H1 (cell line): Measurements from ENCODE around the gene TRIAP1. TPM values are rescaled to one million over a fixed set of nuclear protein-coding genes. Genes with fewer than 3 reads are reported as not detected.
A peak's percentile ranks its signal among the peaks of the same experiment; 100 is the strongest.

Source experiments
- CTCF ChIA-PET: fragments of 300-600 bp; sonication (Branson Sonifier 250); formaldehyde crosslinking; loops from one replicate; lab custom pipeline; 2021; ENCODE audit not compliant: partially characterized antibody; lab: Charles Lee
- POLR2A ChIA-PET: fragments of 300-600 bp; sonication (Branson Sonifier 250); formaldehyde crosslinking; loops from one replicate; lab custom pipeline; 2021; ENCODE audit warnings: inconsistent platforms; ENCODE audit not compliant: partially characterized antibody; lab: Charles Lee
- DNase-seq, 2 experiments: peaks; one replicate each; pipeline versions ENCODE4 v3.0.0 to v3.0.0-alpha.2; 2010 to 2022; ENCODE audit warnings: low spot score in 2 of 2, low read depth in 1 of 2, mixed read lengths in 1 of 2
- FAIRE-seq: peaks from 2 replicates; lab custom pipeline; 2011; peaks lifted over from hg19 to GRCh38; lab: Jason Lieb, UNC
- H2AFZ ChIP-seq: 2 replicates; pipeline ENCODE4 v1.8.1; 2012; ENCODE audit warnings: low read length, inconsistent platforms
- H2AK5ac ChIP-seq: 2 replicates; pipeline ENCODE4 v1.6.1; 2013; ENCODE audit warnings: low read depth, low read length
- H2BK120ac ChIP-seq: replicated peaks from 2 replicates; pipeline ENCODE3; 2013; ENCODE audit warnings: low read depth, low read length, inconsistent platforms
- H2BK12ac ChIP-seq: 2 replicates; pipeline ENCODE4 v1.6.1; 2013; ENCODE audit warnings: low read depth, low read length
- H2BK15ac ChIP-seq: 2 replicates; pipeline ENCODE4 v1.6.1; 2013; ENCODE audit warnings: low read length
- H2BK20ac ChIP-seq: 2 replicates; pipeline ENCODE4 v1.6.1; 2013; ENCODE audit warnings: low read length
- H2BK5ac ChIP-seq: 2 replicates; pipeline ENCODE4 v1.6.1; 2013; ENCODE audit warnings: low read depth, low read length
- H3K14ac ChIP-seq: 2 replicates; pipeline ENCODE4 v1.6.1; 2013; ENCODE audit warnings: inconsistent platforms; ENCODE audit not compliant: insufficient read length
- H3K18ac ChIP-seq: 2 replicates; pipeline ENCODE4 v1.6.1; 2013; ENCODE audit warnings: low read length; ENCODE audit errors: extremely low read depth
- H3K23ac ChIP-seq: 2 replicates; pipeline ENCODE4 v1.6.1; 2013; ENCODE audit warnings: inconsistent platforms; ENCODE audit not compliant: insufficient read length
- H3K23me2 ChIP-seq: 2 replicates; pipeline ENCODE4 v1.6.1; 2013; ENCODE audit warnings: low read depth, low read length
- H3K27ac ChIP-seq: 2 replicates; pipeline ENCODE4 v1.6.1; 2011; ENCODE audit warnings: low read depth, low read length, inconsistent platforms
- H3K27me3 ChIP-seq, 4 experiments: replicated peaks in 1 of 4; 1 replicate in 1 of 4; 2 replicates in 3 of 4; pipeline versions ENCODE4 v1.6.1 to v1.8.1; 2011 to 2013; ENCODE audit warnings: low read length in 3 of 4, mild to moderate bottlenecking in 3 of 4, inconsistent platforms in 2 of 4, mixed read lengths in 2 of 4, moderate library complexity in 1 of 4; ENCODE audit not compliant: control insufficient read depth in 3 of 4, insufficient read depth in 3 of 4; ENCODE audit errors: extremely low read depth in 1 of 4
- H3K36me3 ChIP-seq, 4 experiments: 2 replicates each; pipeline versions ENCODE4 v1.6.1 to v1.8.1; 2011 to 2013; ENCODE audit warnings: mild to moderate bottlenecking in 4 of 4, low read length in 3 of 4, moderate library complexity in 2 of 4, control low read depth in 1 of 4, inconsistent platforms in 1 of 4; ENCODE audit not compliant: insufficient read depth in 4 of 4, control insufficient read depth in 2 of 4
- H3K4ac ChIP-seq: replicated peaks from 2 replicates; pipeline ENCODE3; 2013; ENCODE audit warnings: low read length, low read depth, mixed read lengths, inconsistent platforms; ENCODE audit not compliant: insufficient read length
- H3K4me1 ChIP-seq, 4 experiments: replicated peaks in 1 of 4; 1 replicate in 1 of 4; 2 replicates in 3 of 4; pipeline versions ENCODE4 v1.6.1 to v1.8.1; 2011 to 2013; ENCODE audit warnings: low read length in 3 of 4, inconsistent platforms in 2 of 4, mixed read lengths in 1 of 4; ENCODE audit not compliant: insufficient read depth in 4 of 4, control insufficient read depth in 3 of 4
- H3K4me2 ChIP-seq, 2 experiments: 2 replicates each; pipeline versions ENCODE4 v1.6.1 to v1.8.1; 2011 to 2013; ENCODE audit warnings: low read depth in 2 of 2, low read length in 2 of 2, control low read depth in 1 of 2, inconsistent platforms in 1 of 2, mild to moderate bottlenecking in 1 of 2; ENCODE audit not compliant: insufficient read depth in 1 of 2
- H3K4me3 ChIP-seq, 4 experiments: fragments of 200-600, 300-600 bp in 1 of 4; sonication (generic), shearing (Covaris generic), sonication (Bioruptor Twin) in 1 of 4; 2 replicates each; pipeline versions ENCODE4 v1.5.1 to v1.8.1; 2011 to 2016; ENCODE audit warnings: low read length in 4 of 4, low read depth in 3 of 4, control low read depth in 2 of 4, inconsistent platforms in 2 of 4, mild to moderate bottlenecking in 2 of 4, mixed read lengths in 1 of 4, moderate library complexity in 1 of 4; ENCODE audit not compliant: insufficient read depth in 2 of 4; ENCODE audit errors: extremely low read depth in 1 of 4
- H3K56ac ChIP-seq: replicated peaks from 2 replicates; pipeline ENCODE3; 2013; ENCODE audit warnings: low read depth, mild to moderate bottlenecking, mixed read lengths, low read length, inconsistent platforms; ENCODE audit not compliant: insufficient read length
- H3K79me1 ChIP-seq: 2 replicates; pipeline ENCODE4 v1.6.1; 2013; ENCODE audit warnings: low read depth, low read length, control low read depth
- H3K79me2 ChIP-seq, 2 experiments: 2 replicates each; pipeline versions ENCODE4 v1.6.1 to v1.8.1; 2012 to 2013; ENCODE audit warnings: low read length in 2 of 2, mild to moderate bottlenecking in 2 of 2, inconsistent platforms in 1 of 2; ENCODE audit not compliant: insufficient read depth in 2 of 2, control insufficient read depth in 1 of 2
- H3K9ac ChIP-seq, 4 experiments: replicated peaks in 1 of 4; 1 replicate in 1 of 4; 2 replicates in 3 of 4; pipeline versions ENCODE4 v1.6.1 to v1.8.1; 2011 to 2013; ENCODE audit warnings: low read depth in 3 of 4, low read length in 3 of 4, control low read depth in 2 of 4, mild to moderate bottlenecking in 2 of 4, moderate library complexity in 2 of 4, inconsistent platforms in 1 of 4; ENCODE audit errors: extremely low read depth in 1 of 4
- H3K9me3 ChIP-seq, 2 experiments: 2 replicates each; pipeline versions ENCODE4 v1.6.1 to v1.8.1; 2012 to 2013; ENCODE audit warnings: mild to moderate bottlenecking in 2 of 2, moderate library complexity in 2 of 2, control low read depth in 1 of 2, inconsistent platforms in 1 of 2, low read depth in 1 of 2, low read length in 1 of 2, mixed read lengths in 1 of 2; ENCODE audit not compliant: insufficient read depth in 2 of 2
- H4K20me1 ChIP-seq, 2 experiments: replicated peaks in 1 of 2; 2 replicates each; pipeline versions ENCODE3 to v1.8.1; 2011 to 2013; ENCODE audit warnings: inconsistent platforms in 2 of 2, low read length in 2 of 2, mild to moderate bottlenecking in 1 of 2; ENCODE audit not compliant: insufficient read depth in 2 of 2, control insufficient read depth in 1 of 2
- H4K5ac ChIP-seq: 2 replicates; pipeline ENCODE4 v1.6.1; 2013; ENCODE audit warnings: low read length, low read depth, mixed read lengths, inconsistent platforms; ENCODE audit not compliant: insufficient read length
- H4K8ac ChIP-seq: 2 replicates; pipeline ENCODE4 v1.8.0; 2013; ENCODE audit warnings: mild to moderate bottlenecking, moderate library complexity, low read length, inconsistent platforms; ENCODE audit not compliant: insufficient read depth; ENCODE audit errors: extremely low read depth
- H4K91ac ChIP-seq: replicated peaks from 2 replicates; pipeline ENCODE3; 2013; ENCODE audit warnings: low read length, mixed read lengths, inconsistent platforms; ENCODE audit not compliant: insufficient read length
- CEBPB ChIP-seq: IDR thresholded peaks from 2 replicates; pipeline ENCODE4 v1.6.1; 2012; ENCODE audit warnings: low read depth, low read length
- CHD1 ChIP-seq: IDR thresholded peaks from 2 replicates; pipeline ENCODE4 v1.6.1; 2012; ENCODE audit warnings: low read depth, low read length, improper control_type of control experiment
- SAP30 ChIP-seq: fragments of 300-600 bp; sonication (generic); IDR thresholded peaks from 2 replicates; pipeline ENCODE4 v1.7.1; 2012; ENCODE audit warnings: low read length, moderate library complexity, mild to moderate bottlenecking, inconsistent platforms; ENCODE audit not compliant: insufficient read depth, insufficient replicate concordance
- WGBS, 2 experiments: shearing (Covaris generic) in 1 of 2; methylation state at CpG; one replicate each; pipeline versions ENCODE4 v1.1.6 to v1.1.7; 2013 to 2015; ENCODE audit warnings: low lambda C conversion rate in 2 of 2, mixed read lengths in 2 of 2, inconsistent platforms in 1 of 2, low coverage in 1 of 2, missing lambda C conversion rate in 1 of 2; ENCODE audit not compliant: insufficient replicate concordance in 2 of 2, insufficient coverage in 1 of 2, insufficient read length in 1 of 2; ENCODE audit errors: extremely low coverage in 1 of 2, missing lambda C conversion rate in 1 of 2; 5-methylcytosine and 5-hydroxymethylcytosine counted together
- polyA plus RNA-seq, 7 experiments: library from polyadenylated mRNA; depleted of rRNA in 3 of 7; stranded (reverse) in 5 of 7; unstranded in 2 of 7; fragments of >200 nt in 5 of 7; fragments of 200-250 nt in 2 of 7; gene quantifications; 1 replicate in 5 of 7; 2 replicates in 1 of 7; 4 replicates in 1 of 7; pipeline versions ENCODE4 v1.2.1 to v1.2.3, GENCODE V29; 2011 to 2013; ENCODE audit warnings: missing spikeins in 2 of 7, mixed read lengths in 2 of 7
- total RNA-seq: library from RNA; stranded (reverse); fragmentation: NEBNext Ultra II Directional; extraction: Animal tissue kit (Norgen Biotek cat#: 25700); gene quantifications from 2 replicates; pipeline ENCODE4 v1.2.1, GENCODE V29; 2021

TRIAP1 gene
- total and polyA plus RNA-seq, 2 of the 8 experiments (the other 6 are each of a cell fraction or from before 2014, with no cell fraction given), result 42.0 to 63.4 TPM

- H3K79me2 ChIP-seq, result peaks cover 17 to 64% of the 10 kb centered on the region in 2 experiments
- WGBS, 2 experiments, result 96% methylated on average over 2 of the region's 2 CpGs; no CpG with 5 or more reads in 1 of the 2 experiments
- no peak overlapping the region for H2BK15ac ChIP-seq
- H3K18ac ChIP-seq, result no peak overlapping the region
- peaks cover 7% of the 10 kb centered on the region; the same call in 1 of the 2 replicates for H3K23me2 ChIP-seq
- H3K9me3 ChIP-seq, result no peaks in the 10 kb centered on the region
- H2BK20ac ChIP-seq, result no peak overlapping the region
- no peak overlapping the region for H3K14ac ChIP-seq
- H2BK120ac ChIP-seq, result no peak overlapping the region
- H3K56ac ChIP-seq, result no peak overlapping the region
- no peak overlapping the region for H3K9ac ChIP-seq
- CTCF ChIA-PET, result interaction anchor here (0.6 to 8.2 kb wide), 9 partner anchors 9 to 144 kb away, joined by 3 to 81 read pairs (median 6); no protein-coding TSS in a partner anchor
- POLR2A ChIA-PET, result interaction anchor here (0.7 to 19.6 kb wide), 15 partner anchors 8 to 1244 kb away, joined by 3 to 365 read pairs (median 4); partner anchors contain the start of genes DYNLL1, RPLP0 and SRSF9
- no peak overlapping the region for H4K91ac ChIP-seq
- no peak overlapping the region for H3K23ac ChIP-seq
- peaks cover 7 to 39% (median 19%) of the 10 kb centered on the region in 4 experiments; a peak in 7 of 8 replicates for H3K36me3 ChIP-seq
- no peaks in the 10 kb centered on the region for H3K27me3 ChIP-seq
- H3K4me3 ChIP-seq, result peak overlapping the region in 1 of 4 experiments; percentile 97; a peak in 4 of 8 replicates
- H3K27ac ChIP-seq, result no peak overlapping the region
- DNase-seq, result no peak
- no peak overlapping the region for H2AFZ ChIP-seq
- H3K4me2 ChIP-seq, result peak overlapping the region; percentile 76 to 79; a peak in 1 of 4 replicates
- H2BK5ac ChIP-seq, result no peak overlapping the region
- no peak overlapping the region for H3K4ac ChIP-seq
- no peak overlapping the region for H4K5ac ChIP-seq
- no peak overlapping the region for H4K8ac ChIP-seq
- no peak for FAIRE-seq
- peaks cover 0 to 3% (median 2%) of the 10 kb centered on the region in 4 experiments; a peak in 1 of 7 replicates for H3K4me1 ChIP-seq
- peaks cover 2 to 4% of the 10 kb centered on the region in 2 experiments for H4K20me1 ChIP-seq
- peaks cover 5% of the 10 kb centered on the region for H3K79me1 ChIP-seq
- H2AK5ac ChIP-seq, result no peak overlapping the region
- H2BK12ac ChIP-seq, result no peak overlapping the region
- no peak for TF ChIP-seq CHD1
- peak; percentile 51; the same call in 1 of the 2 replicates for TF ChIP-seq CEBPB
- no peak for TF ChIP-seq SAP30
Observed at GRCh38 chr12:120444676-120445075, 1.5 kb downstream of the TRIAP1 start.
